Duodenal mucosa (tissue), 2 donors: ENCODE measurements around the gene AHDC1.
"Not testable (repeated sequence)": the region's sequence is repeated elsewhere in the genome, so short reads cannot be mapped to it uniquely, and the experiment has no call there.

ENCODE experiments used
- H3K27ac ChIP-seq: one replicate; pipeline ENCODE4 v1.7.0; 2013; ENCODE audit warnings: low read depth, low read length
- H3K27me3 ChIP-seq, 2 donors: one replicate each; pipeline ENCODE4 v1.7.0; 2013; ENCODE audit warnings: low read length in 2 of 2, control low read depth in 1 of 2; ENCODE audit not compliant: insufficient read depth in 2 of 2, control insufficient read depth in 1 of 2
- H3K36me3 ChIP-seq, 2 donors: one replicate each; pipeline ENCODE4 v1.7.0; 2013; ENCODE audit warnings: low read length in 2 of 2, control low read depth in 1 of 2; ENCODE audit not compliant: insufficient read depth in 2 of 2, control insufficient read depth in 1 of 2
- H3K4me1 ChIP-seq, 2 donors: one replicate each; pipeline ENCODE4 v1.7.0; 2013; ENCODE audit warnings: low read length in 2 of 2, control low read depth in 1 of 2; ENCODE audit not compliant: insufficient read depth in 2 of 2, control insufficient read depth in 1 of 2
- H3K4me3 ChIP-seq, 2 donors: one replicate each; pipeline ENCODE4 v1.7.0; 2013; ENCODE audit warnings: low read length in 2 of 2, low read depth in 1 of 2
- H3K9ac ChIP-seq, 2 donors: one replicate each; pipeline ENCODE4 v1.7.0; 2013; ENCODE audit warnings: low read length in 2 of 2, low read depth in 1 of 2
- H3K9me3 ChIP-seq, 2 donors: one replicate each; pipeline ENCODE4 v1.7.0; 2013; ENCODE audit warnings: low read length in 2 of 2, control low read depth in 1 of 2; ENCODE audit not compliant: control insufficient read depth in 1 of 2

Gene AHDC1

GRCh38 chr1:27622828-27623227, 18.9 kb upstream of the AHDC1 start:
- no peaks in the 10 kb centered on the region for H3K36me3 ChIP-seq
- H3K9me3 ChIP-seq = no peaks in the 10 kb centered on the region
- no peak overlapping the region for H3K27ac ChIP-seq
- H3K4me1 ChIP-seq = peaks cover 0 to 19% of the 10 kb centered on the region in 2 donors
- no peak overlapping the region for H3K9ac ChIP-seq
- no peaks in the 10 kb centered on the region for H3K27me3 ChIP-seq
- no peak overlapping the region for H3K4me3 ChIP-seq

DNA sequence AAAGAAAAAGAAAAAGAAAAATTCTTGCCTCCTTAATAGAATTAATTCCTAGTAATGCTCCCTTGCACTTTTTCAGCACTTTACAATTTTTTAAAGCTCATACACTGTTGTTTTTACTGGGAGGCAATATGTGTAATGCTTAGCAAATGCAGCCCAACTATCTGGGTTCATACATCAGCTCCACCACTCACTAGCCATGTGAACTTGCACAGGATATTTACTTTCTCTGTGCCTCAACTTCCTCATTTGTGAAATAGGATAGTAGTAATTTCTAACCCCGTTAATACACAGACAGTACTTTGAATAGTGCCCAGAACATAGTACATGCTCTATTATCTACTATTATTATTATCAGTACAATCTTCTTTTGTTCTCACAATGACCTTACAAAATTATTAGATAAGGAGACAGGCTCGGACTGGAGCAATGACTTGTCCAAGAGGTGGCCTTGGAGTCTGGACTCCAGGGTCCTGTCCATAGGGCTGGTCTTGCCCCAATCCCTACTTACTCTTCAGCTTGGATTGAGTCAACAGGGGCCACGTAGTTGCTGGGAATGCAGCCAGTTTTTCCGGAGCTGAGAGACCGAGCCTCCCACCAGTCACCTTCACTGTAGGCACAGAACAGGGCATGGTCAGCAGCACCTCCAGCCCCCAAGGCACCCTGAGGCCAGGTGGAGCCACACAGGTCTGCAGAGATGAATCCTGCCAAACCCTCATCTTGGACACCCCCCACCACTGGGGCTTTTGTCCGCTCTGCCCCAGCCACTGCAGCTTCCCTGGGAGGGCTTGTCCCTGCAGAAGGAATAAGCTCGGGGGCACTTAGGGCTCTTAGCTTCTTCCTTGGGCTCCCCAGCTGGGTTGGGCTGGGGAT, 17.3 kb upstream of the AHDC1 start:
- no peak overlapping the region for H3K27ac ChIP-seq
- no peak overlapping the region for H3K4me3 ChIP-seq
- no peaks in the 10 kb centered on the region for H3K36me3 ChIP-seq
- no peaks in the 10 kb centered on the region for H3K27me3 ChIP-seq
- peaks cover 8 to 29% of the 10 kb centered on the region in 2 donors for H3K4me1 ChIP-seq
- no peak overlapping the region for H3K9ac ChIP-seq
- no peaks in the 10 kb centered on the region for H3K9me3 ChIP-seq

DNA sequence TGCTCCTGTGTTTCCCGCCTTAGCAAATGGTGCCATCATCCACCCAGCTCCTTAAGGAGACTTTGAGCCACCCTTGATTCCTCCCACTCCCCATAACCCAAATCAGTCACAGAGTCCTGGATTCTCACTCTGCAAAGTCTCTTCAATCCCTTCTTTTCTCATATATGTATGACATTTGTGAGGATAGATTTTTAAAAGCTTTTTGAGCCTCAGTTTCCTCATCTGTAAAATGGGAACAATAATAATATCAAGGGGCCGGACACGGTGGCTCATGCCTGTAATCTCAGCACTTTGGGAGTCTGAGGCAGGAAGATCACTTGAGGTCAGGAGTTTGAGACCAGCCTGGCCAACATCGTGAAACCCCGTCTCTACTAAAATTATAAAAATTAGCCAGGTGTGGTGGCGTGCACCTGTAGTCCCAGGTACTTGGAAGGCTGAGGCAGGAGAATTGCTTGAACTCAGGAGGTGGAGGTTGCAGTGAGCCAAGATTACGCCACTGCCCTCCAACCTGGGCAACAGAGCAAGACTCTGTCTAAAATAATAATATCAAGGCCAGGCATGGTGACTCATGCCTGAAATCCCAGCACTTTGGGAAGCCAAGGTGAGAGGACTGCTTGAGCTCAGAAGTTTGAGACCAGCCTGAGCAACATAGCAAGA, 16.0 kb upstream of the AHDC1 start:
- H3K27me3 ChIP-seq, H3K27ac ChIP-seq, H3K9me3 ChIP-seq, H3K9ac ChIP-seq, H3K36me3 ChIP-seq, H3K4me3 ChIP-seq: not testable (repeated sequence)
- peaks cover 8 to 29% of the 10 kb centered on the region in 2 donors for H3K4me1 ChIP-seq

DNA sequence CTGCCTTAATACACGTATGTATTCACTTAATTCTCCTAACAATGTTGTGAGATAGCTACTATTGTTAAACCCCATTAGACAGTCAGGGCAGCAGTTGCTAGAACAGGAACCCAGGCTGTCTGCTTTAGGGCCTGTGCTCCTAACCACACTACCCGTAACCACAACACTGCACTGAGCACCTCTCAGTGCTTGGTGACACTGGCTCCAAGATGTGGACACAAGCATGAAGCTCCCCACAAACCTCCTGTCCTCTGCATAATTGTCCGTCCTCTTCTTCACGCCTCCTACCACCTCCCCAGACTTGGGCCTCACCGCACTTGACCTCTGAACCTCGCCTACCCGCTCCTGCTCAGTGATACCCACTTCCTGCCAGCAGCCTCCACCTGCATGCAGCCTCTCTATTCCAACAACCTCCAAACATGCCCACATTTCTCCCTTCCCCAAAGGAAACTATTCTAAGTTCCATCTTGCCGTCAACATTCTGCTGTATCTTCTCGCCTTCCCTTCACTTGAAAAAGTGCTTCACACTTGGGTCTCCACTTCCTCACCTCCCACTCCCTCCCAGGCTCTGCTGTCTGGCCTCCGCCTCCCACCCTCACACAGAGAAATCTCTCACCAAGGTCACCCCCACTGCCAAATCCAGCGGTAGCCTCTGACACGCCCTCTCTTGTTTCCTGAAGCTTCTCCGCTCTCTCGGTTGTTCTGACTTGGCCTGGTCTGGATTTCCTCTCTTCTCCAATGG, 14.6 kb upstream of the AHDC1 start:
- H3K4me3 ChIP-seq = no peak overlapping the region
- no peaks in the 10 kb centered on the region for H3K9me3 ChIP-seq
- H3K27me3 ChIP-seq = no peaks in the 10 kb centered on the region
- no peak overlapping the region for H3K27ac ChIP-seq
- H3K36me3 ChIP-seq = no peaks in the 10 kb centered on the region
- peaks cover 13 to 29% of the 10 kb centered on the region in 2 donors for H3K4me1 ChIP-seq
- no peak overlapping the region for H3K9ac ChIP-seq

GRCh38 chr1:27617420-27617819, 13.5 kb upstream of the AHDC1 start:
- Histone ChIP-seq H3K27me3 (no peaks in the 10 kb centered on the region), H3K9me3 (no peaks in the 10 kb centered on the region), H3K27ac (no peak overlapping the region), H3K4me3 (no peak overlapping the region), H3K36me3 (no peaks in the 10 kb centered on the region), H3K9ac (no peak overlapping the region), H3K4me1 (peaks cover 13 to 23% of the 10 kb centered on the region in 2 donors)

DNA sequence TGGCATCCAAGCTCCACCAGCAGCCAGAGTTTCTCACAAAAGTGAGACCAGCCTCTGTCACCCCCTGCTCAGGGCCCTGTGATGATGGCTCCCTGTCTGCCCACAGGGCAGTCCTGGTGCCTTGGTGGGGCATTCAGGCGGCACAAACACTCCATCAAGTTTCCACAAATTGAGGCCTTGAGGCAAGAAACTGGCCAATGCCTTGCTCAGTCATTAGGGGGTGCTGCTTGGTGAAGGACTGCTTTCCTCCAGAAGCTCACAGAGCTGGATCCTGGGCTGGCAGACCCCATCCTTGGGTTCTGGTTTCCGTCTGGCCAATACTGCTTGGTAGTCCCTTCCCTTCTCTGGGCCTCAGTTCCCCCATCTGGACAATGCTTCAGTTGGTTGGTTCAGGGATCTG, 12.5 kb upstream of the AHDC1 start:
- no peaks in the 10 kb centered on the region for H3K27me3 ChIP-seq
- H3K9me3 ChIP-seq = no peaks in the 10 kb centered on the region
- peaks cover 13 to 23% of the 10 kb centered on the region in 2 donors for H3K4me1 ChIP-seq
- H3K27ac ChIP-seq = no peak overlapping the region
- no peak overlapping the region for H3K9ac ChIP-seq
- H3K36me3 ChIP-seq = no peaks in the 10 kb centered on the region
- H3K4me3 ChIP-seq = no peak overlapping the region

DNA sequence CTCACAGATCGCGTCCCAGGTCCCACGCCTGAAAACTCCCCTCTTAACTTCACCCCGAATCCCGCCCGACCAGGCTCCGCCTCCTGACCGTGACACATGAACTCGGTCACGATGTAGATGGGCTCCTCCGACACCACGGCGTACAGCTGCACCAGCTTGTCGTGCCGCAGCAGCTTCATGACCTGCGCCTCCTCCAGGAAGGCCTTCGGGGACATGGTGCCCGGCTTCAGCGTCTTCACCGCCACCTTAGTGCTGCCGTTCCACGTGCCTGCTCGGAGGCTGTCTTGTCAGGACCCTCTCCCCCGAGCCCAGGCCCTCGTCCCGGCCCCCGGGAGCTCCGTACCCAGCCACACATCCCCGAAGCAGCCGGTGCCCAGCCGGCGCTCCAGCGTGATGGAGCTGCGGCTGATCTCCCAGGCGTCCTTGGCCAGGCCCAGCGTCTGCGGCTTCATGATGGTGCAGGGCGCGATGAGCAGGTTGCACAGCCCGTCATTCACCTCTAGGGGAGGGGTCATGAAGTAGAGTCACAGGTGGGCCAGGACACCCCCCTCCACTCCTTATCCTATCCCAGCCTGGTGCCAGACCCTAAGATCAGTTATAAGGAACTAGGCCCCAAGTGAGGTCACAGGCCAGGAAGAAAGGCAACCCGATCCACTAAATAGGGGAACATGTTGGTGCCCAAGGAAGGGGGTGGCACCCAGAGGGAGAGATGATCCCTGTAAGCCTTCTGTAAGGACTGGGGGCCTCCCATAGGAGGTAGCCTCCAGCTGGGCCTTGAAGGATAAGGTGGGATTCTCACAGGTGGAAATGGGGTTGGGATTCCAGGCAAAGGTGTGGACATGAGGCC, 11.6 kb upstream of the AHDC1 start:
- no peak overlapping the region for H3K4me3 ChIP-seq
- H3K27me3 ChIP-seq = no peaks in the 10 kb centered on the region
- H3K27ac ChIP-seq = no peak overlapping the region
- peaks cover 13 to 23% of the 10 kb centered on the region in 2 donors for H3K4me1 ChIP-seq
- no peaks in the 10 kb centered on the region for H3K9me3 ChIP-seq
- H3K9ac ChIP-seq = no peak overlapping the region
- no peaks in the 10 kb centered on the region for H3K36me3 ChIP-seq

- Histone ChIP-seq H3K27ac (no peak overlapping the region), H3K9me3 (no peaks in the 10 kb centered on the region), H3K36me3 (no peaks in the 10 kb centered on the region), H3K27me3 (no peaks in the 10 kb centered on the region), H3K4me1 (peaks cover 13 to 23% of the 10 kb centered on the region in 2 donors), H3K9ac (no peak overlapping the region), H3K4me3 (no peak overlapping the region)
Measured at GRCh38 chr1:27614625-27615344, 10.8 kb upstream of the AHDC1 start.

DNA sequence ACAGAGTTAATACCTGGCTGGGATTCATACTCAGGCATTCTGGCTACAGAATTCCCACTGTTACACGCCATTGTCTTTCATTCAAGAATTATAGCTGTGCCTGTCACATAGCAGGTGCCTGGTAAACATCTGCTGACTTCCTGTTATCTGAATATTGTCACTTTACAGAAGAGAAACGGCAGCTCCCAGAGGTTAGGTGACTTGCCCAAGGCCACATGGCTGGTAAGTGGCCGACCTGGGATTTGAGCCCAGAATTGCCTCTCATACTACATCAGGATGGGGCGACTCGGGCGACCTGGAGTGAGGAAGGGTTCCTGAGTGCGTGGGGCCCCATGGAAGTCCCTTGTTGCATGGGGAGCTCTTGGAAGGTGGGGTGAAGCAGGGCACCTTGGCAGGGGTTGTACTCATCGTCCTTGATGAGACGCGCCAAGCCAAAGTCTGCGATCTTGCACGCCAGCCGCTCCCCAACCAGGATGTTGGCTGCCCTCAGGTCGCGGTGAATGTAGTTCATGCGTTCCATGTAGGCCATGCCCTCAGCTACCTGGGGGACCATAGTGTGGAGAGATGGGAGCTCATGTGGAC, 10.2 kb upstream of the AHDC1 start:
- no peaks in the 10 kb centered on the region for H3K36me3 ChIP-seq
- H3K4me3 ChIP-seq = no peak overlapping the region
- H3K9me3 ChIP-seq = no peaks in the 10 kb centered on the region
- H3K4me1 ChIP-seq = peaks cover 17 to 23% of the 10 kb centered on the region in 2 donors
- H3K9ac ChIP-seq = no peak overlapping the region
- no peak overlapping the region for H3K27ac ChIP-seq
- no peaks in the 10 kb centered on the region for H3K27me3 ChIP-seq
